ENCODE data around the gene OMG.

OMG gene

DNA sequence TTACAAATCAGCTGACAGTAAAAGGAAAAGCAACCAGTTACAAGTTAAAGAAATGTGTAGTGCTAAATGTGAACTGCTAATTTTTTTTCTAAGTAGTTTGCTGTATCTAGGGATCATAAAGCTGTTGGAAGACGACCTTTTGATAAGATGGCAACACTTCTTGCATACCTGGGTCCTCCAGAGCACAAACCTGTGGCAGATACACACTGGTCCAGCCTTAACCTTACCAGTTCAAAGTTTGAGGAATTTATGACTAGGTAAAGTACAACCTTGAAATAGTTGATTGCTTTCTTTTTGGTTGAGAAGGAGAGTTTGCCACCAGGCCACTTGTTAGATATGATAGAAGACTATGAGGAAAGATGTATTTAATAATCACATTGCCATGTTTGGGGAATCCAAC lies 35.4 kb downstream of the OMG start:
- DNase-seq: no peak

DNA sequence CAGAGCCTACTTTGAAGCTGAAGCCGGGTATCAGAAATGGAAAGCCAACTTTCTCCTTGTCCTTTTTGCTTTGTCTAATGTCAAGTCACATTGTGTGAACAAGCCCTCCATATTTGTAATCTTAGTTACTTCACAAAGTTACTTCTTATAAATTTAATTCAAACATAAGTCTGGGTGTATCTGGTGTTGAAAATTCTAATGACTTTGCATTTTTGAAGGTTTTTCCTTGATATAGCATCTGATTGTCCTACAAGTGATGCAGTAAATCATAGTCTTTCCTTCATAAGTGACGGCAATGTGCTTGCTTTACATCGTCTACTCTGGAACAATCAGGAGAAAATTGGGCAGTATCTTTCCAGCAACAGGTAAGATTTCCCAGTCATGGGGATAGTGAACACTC lies 36.9 kb downstream of the OMG start:
- no peak for DNase-seq

DNA sequence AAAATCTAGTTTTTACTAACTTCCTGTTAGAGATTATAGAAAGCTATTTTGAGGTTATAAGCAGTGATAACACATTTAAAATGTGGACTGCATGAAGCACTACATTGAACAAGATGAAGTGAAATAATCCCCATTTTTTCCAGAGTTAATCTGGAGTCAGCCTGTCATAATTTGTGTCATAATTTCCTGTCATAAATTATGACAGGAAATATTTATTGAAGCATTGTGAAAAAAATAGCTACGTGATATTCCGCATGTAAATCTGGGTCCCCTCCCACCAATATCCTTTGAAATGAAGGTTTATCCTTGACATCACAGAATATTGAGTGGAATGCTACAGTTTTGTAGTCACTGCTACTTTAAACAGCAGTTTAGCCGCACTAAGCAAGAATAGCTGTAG lies 40.1 kb downstream of the OMG start:
- no peak for DNase-seq

DNA sequence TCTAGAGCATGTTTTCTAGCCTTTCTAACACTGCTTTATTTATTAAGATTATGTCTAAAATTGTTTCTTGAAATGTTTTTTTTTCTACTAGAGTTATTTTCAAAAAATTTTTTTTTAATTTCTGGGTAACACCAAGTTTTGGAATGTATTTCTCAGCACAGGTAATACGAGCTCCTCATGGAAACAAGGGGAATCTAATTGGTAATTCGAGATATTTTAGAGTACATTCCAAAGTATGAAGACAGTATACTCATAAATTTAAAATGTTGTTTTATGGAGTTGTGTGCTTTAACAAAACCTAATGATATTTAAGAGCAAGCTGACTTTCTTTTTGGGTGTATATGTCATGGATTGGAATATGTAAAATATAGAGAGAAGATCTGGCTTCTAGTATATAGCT lies 42.4 kb downstream of the OMG start:
- no peak for DNase-seq

DNA sequence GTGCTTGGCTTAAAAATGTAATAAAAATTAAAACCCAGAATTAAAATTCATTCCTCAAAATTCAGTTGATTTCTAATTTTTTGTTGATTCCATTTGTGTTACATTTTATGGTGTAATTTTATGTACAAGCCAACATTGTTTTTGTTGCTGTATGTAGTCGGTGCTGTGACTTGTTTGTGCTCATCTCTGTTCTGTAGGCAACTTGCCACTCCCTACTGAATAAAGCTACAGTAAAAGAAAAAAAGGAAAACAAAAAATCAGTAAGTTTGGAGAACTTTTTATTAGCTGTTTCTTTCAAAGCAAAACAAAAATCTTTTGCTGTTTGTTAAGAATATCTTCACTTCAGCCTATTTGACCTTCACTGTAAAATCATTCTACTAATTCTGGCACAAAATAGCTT lies 44.3 kb downstream of the OMG start:
- DNase-seq: no peak

DNA sequence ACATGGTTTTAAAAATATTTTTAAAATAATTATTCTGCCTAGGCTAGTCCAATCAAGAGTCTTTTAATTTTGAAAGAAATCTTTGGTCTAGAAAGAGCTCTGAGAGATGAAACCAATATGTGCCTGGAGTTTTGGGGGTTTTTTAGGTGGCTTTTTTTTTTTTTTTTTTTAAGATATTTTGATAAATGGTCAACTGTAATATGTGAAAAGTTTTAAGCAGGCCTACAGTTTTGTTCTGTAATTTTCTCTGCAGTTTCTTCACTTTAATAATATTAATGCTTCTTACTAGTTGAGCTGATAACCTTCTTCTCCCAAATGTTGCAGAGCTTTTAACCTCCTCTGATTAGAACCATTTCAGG lies 45.1 kb downstream of the OMG start:
- no peak for DNase-seq

DNA sequence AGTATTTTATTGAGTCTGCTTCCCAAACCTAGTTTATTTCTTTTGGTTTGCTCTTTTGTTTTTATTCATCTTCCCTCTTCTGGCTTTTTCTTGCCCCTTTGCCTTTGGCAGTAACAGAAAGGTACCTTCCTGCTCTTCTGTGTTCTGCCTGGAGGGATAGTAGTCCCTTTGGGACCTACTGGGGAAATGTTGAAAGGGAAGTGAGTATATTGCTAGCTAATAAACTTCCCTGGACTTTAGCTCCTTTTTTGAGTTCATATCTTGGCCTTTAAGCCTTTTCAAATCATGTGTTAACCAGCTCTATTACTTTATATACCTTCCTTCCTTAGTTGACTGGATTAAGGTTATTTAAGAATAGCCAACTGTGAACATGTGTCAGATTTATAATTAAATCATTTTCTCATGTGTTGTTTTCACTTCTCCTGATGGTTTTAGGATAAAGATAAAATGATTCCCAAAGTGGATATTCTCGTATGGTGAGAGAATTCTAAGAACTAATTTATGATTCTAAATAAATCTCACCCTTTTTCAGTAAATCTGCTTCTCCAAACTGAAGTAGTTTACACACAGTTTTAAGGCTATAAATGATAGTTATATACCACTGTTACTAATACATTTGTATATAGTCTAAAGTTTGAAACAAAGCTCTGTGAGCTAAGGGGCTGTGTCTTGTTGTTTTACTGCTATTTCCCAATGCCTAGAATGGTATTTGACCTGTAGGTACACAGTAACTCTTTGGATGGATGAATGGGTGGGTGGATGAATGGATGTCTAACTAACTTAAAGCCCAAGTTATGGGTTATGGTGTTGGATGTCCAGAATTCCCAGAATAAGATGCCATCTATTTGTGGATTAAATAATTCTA lies 45.7 kb downstream of the OMG start:
- DNase-seq: no peak

DNA sequence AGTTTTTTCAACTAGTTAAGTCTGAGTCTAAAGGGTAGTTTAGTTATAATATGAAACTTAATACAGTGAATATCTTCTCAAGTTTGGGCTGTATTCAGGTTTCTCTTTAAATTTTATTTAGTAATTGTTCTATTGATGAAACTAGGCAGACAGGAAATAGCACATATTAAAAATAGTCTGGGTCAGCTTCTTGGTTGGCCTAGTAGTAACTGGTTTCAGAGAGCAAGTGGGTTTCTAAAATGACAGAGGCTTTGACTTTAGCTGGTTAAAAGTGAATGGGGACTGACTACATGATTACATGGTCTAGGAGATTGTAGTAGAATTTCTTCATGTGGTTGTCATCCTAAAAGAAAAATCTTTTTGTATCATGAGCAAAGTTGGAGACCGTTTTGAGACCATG lies 46.8 kb downstream of the OMG start:
- DNase-seq: no peak

DNA sequence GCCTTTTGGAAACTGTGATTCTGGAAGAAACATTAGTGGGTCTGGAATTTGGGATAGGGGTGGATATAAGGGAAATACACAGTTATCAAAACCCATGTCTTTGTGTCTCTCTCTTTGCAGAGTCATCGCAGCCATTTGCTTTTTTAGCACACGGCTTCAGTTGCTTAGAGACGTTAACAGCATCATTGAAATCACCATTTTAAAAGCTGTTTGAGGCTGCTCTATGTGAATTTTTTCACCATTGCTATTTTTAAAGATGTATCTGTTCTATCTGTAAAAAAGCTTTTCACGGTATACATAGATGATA lies 47.3 kb downstream of the OMG start:
- no peak for DNase-seq

DNA sequence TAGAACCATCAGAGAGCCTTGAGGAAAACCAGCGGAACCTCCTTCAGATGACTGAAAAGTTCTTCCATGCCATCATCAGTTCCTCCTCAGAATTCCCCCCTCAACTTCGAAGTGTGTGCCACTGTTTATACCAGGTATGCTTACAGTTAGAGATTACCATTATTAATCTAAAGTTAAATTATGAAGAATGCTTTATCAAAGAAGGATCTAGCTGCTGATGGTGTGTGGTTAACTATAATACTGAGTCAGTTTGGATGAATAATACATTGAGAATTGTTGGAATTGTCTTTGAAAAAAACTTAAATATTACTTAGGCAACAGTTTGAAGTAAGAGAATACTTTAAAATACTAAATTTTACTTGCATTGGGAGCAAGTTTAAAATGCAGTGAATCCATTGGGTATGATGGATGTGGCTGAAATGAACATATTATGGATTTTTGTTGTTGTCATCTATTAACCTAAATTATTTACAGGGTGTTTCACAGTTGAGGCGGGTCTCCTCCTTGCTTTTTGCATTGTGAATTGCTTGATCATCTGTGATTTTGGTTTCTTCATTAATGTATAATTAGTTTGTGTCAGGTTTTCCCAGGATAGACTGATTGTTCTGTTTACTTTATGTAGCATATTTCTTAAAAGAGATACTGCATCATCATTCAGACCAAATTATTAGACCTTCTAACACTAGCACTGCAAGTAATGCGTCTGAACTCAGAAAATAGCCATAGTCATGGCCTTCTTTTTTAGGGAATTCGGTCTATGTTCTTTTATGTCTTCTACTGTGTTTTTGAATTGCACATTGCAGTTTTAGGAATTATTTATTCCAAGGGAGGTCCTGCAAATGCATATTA lies 47.8 kb downstream of the OMG start:
- no peak for DNase-seq
